ENCODE results near the gene PANX2.

DNA sequence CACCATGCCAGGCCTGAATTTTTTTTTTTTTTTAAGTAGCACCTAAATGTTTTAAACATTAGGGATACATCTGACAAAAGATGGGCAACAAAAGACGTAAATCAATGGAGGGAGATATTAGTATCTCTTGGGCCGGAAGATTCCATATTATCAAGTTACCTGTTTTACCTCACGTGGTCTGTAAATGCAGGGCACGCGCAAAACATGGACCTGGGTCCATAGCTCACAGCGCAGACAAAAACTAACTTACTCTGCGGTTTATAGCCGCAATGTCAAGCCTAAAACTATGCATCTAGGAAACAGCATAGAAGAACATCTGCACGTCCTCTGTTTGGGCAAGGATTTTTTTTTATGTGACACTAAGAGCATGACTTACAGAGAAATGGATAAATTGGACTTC is 31.5 kb upstream of the PANX2 start:
- TF ChIP-seq, protein P1, sequence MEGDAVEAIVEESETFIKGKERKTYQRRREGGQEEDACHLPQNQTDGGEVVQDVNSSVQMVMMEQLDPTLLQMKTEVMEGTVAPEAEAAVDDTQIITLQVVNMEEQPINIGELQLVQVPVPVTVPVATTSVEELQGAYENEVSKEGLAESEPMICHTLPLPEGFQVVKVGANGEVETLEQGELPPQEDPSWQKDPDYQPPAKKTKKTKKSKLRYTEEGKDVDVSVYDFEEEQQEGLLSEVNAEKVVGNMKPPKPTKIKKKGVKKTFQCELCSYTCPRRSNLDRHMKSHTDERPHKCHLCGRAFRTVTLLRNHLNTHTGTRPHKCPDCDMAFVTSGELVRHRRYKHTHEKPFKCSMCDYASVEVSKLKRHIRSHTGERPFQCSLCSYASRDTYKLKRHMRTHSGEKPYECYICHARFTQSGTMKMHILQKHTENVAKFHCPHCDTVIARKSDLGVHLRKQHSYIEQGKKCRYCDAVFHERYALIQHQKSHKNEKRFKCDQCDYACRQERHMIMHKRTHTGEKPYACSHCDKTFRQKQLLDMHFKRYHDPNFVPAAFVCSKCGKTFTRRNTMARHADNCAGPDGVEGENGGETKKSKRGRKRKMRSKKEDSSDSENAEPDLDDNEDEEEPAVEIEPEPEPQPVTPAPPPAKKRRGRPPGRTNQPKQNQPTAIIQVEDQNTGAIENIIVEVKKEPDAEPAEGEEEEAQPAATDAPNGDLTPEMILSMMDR (IDR thresholded peaks at IDR 0.05; ENCODE audit: low read length): no peak
- no peak for TF ChIP-seq EZH2 (IDR thresholded peaks at IDR 0.05; ENCODE audit: borderline replicate concordance, low read length)

Data from OCI-LY1 (cell line).